Esophagus squamous epithelium (tissue), 4 donors: ENCODE measurements around the gene BEND6.

ENCODE experiments used
- CTCF ChIP-seq, 6 experiments: fragments of 450-650 bp in 4 of 6; fragments of 200-600 bp in 2 of 6; sonication (generic) in 2 of 6; IDR thresholded peaks; one replicate each; pipeline ENCODE4 v1.5.1; 2016 to 2019; ENCODE audit warnings: antibody characterized with exemption in 6 of 6, mild to moderate bottlenecking in 4 of 6, moderate library complexity in 4 of 6
- POLR2A ChIP-seq, 4 donors: fragments of 450-650 bp; IDR thresholded peaks; one replicate each; pipeline ENCODE4 v1.6.1; 2017; ENCODE audit warnings: antibody characterized with exemption in 4 of 4, mild to moderate bottlenecking in 4 of 4, moderate library complexity in 3 of 4

GRCh38 chr6:57027301-57027700 is 72.4 kb downstream of the BEND6 start:
- TF ChIP-seq CTCF (IDR thresholded peaks at IDR 0.05) (no peak), POLR2A (IDR thresholded peaks at IDR 0.05) (no peak)
